Ovary (tissue), 9 donors: ENCODE measurements around the gene INTS7. TPM values are rescaled to one million over a fixed set of nuclear protein-coding genes. Genes with fewer than 3 reads are reported as not detected.

Experiments
- DNase-seq, 5 donors: peaks; one replicate each; pipeline ENCODE4 v3.0.0-alpha.2; 2019 to 2020
- H3K27ac ChIP-seq, 2 donors: fragments of 200-600 bp; one replicate each; pipeline versions ENCODE4 v1.5.1 to v1.8.0; 2019 to 2022
- H3K27me3 ChIP-seq: fragments of 200-600 bp; one replicate; pipeline ENCODE4 v1.8.0; 2022
- H3K36me3 ChIP-seq: fragments of 200-600 bp; sonication (generic); one replicate; pipeline ENCODE4 v1.5.1; 2019
- H3K4me1 ChIP-seq: one replicate; pipeline ENCODE4 v1.8.1; 2013; ENCODE audit warnings: mild to moderate bottlenecking, moderate library complexity; ENCODE audit not compliant: insufficient read depth
- H3K4me3 ChIP-seq: fragments of 200-600 bp; sonication (generic); one replicate; pipeline ENCODE4 v1.5.1; 2017
- H3K9me3 ChIP-seq, 2 donors: fragments of 200-600 bp in 1 of 2; sonication (generic) in 1 of 2; one replicate each; pipeline versions ENCODE4 v1.5.1 to v1.8.1; 2013 to 2019; ENCODE audit warnings: mild to moderate bottlenecking in 1 of 2, moderate library complexity in 1 of 2
- EP300 ChIP-seq: sonication (generic); formaldehyde crosslinking; IDR thresholded peaks from one replicate; pipeline ENCODE4 v1.6.1; 2017; ENCODE audit warnings: antibody characterized with exemption
- POLR2A ChIP-seq: fragments of 450-650 bp; IDR thresholded peaks from one replicate; pipeline ENCODE4 v1.6.1; 2017; ENCODE audit warnings: antibody characterized with exemption, mild to moderate bottlenecking, moderate library complexity
- WGBS, 3 donors: extraction: QIAGEN DNeasy Blood & Tissue Kit in 1 of 3; methylation state at CpG; one replicate each; pipeline versions ENCODE4 v1.1.5 to v1.1.7; 2013 to 2017; 5-methylcytosine and 5-hydroxymethylcytosine counted together
- intact Hi-C, 4 donors: fragments of 100-400 bp; cut with DNase I; formaldehyde crosslinking; loops; one replicate each; pipeline versions ENCODE4 v1.11.0 to v1.15.1; 2022 to 2023
- polyA plus RNA-seq, 2 donors: library from polyadenylated mRNA; stranded (reverse); fragments of 200-250 nt in 1 of 2; fragments of 350-450 nt in 1 of 2; fragmentation: Illumina TruSeq in 1 of 2; extraction: RNeasy Lipid Tissue Mini Kit (QIAGEN cat#74804) in 1 of 2; gene quantifications; one replicate each; pipeline ENCODE4 v1.2.3, GENCODE V29; 2013 to 2014
- total RNA-seq, 7 donors: library from RNA; depleted of rRNA in 2 of 7; stranded (reverse); fragments of >200 nt in 2 of 7; fragmentation: NEBNext Ultra II Directional in 3 of 7; extraction: Animal tissue kit (Norgen Biotek cat#: 25700) in 3 of 7; gene quantifications; one replicate each; pipeline versions ENCODE4 v1.1.0 to v1.2.4, GENCODE V29; 2016 to 2023
- TF ChIP-seq, protein P1 (sequence below), 3 donors: fragments of 450-650 bp in 2 of 3; fragments of 200-600 bp in 1 of 3; IDR thresholded peaks; one replicate each; pipeline versions ENCODE4 v1.5.1 to v1.8.0; 2016 to 2022; ENCODE audit warnings: antibody characterized with exemption in 3 of 3, mild to moderate bottlenecking in 1 of 3
- donor health status: DM: no; HTN: no; CAD: no; lungs with moderate emphysema.
- donor health status: DM: no; HTN: no; CAD: no.
- donor health status: Bipolar disorder and iron deficiency.
- donor health status: DM: yes; HTN: yes; CAD: no.
- donor health status: DM: no; HTN: no; CAD: no.
- donor health status: DM: yes; HTN: yes; CAD: no.

INTS7 gene
- total and polyA plus RNA-seq, 9 donors = 4.0 to 19.1 (median 7.0) TPM

DNA sequence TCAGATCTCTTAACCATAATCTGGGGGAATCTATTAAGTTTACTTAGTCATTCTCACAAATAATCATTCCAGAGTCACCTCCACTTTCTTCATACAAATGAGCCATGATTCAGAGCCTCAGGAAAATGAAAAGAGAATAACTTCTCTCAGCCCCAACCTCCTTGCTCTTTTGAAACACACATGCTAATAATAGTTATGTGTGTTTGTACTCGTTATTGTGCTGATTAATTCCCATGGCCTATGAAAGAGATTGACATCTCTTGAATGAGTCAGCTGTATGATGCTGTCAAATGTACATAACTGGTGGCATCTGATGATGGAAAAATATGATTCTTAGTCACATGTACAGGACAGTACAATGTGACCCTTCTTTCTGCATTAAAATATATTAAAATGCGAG, 41.7 kb upstream of the INTS7 start:
- TF ChIP-seq EP300 = no peak
- intact Hi-C loops = no loop called here
- 80 to 85% (median 81%) methylated on average over 2 of the region's 2 CpGs for WGBS, 3 donors
- Histone ChIP-seq H3K27me3 (no peaks in the 10 kb centered on the region), H3K4me3 (no peak overlapping the region), H3K27ac (no peak overlapping the region), H3K9me3 (no peaks in the 10 kb centered on the region), H3K4me1 (no peaks in the 10 kb centered on the region), H3K36me3 (no peaks in the 10 kb centered on the region)
- DNase-seq = no peak

DNA sequence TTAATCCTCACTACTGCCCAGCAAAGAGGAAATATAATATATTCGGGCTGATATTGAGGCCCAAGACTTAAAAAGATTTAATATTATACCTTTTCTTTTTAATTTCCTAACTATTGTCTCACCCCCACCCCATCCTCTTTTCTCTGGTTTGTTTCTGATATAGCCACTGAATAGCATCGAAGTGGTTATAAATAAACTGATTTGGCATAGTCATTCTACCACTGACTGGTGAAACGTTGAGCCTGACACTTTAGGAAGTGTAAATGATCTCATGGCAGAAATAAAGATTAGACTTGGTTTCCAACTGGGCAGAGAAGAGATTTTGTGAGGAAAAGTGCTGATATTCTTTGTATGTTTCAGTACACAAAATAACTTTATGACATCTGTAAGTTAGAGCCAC, 39.5 kb upstream of the INTS7 start:
- no peak for TF ChIP-seq POLR2A
- no peak for TF ChIP-seq EP300
- TF ChIP-seq, protein P1, sequence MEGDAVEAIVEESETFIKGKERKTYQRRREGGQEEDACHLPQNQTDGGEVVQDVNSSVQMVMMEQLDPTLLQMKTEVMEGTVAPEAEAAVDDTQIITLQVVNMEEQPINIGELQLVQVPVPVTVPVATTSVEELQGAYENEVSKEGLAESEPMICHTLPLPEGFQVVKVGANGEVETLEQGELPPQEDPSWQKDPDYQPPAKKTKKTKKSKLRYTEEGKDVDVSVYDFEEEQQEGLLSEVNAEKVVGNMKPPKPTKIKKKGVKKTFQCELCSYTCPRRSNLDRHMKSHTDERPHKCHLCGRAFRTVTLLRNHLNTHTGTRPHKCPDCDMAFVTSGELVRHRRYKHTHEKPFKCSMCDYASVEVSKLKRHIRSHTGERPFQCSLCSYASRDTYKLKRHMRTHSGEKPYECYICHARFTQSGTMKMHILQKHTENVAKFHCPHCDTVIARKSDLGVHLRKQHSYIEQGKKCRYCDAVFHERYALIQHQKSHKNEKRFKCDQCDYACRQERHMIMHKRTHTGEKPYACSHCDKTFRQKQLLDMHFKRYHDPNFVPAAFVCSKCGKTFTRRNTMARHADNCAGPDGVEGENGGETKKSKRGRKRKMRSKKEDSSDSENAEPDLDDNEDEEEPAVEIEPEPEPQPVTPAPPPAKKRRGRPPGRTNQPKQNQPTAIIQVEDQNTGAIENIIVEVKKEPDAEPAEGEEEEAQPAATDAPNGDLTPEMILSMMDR (IDR thresholded peaks at IDR 0.05) = no peak
- H3K27ac ChIP-seq = no peak overlapping the region
- DNase-seq = no peak
- no peaks in the 10 kb centered on the region for H3K36me3 ChIP-seq
- no peaks in the 10 kb centered on the region for H3K27me3 ChIP-seq
- H3K9me3 ChIP-seq = no peaks in the 10 kb centered on the region
- intact Hi-C loops = loop anchor here in 2 of 4 donors (5.0 kb wide), 1 partner anchor 382 kb away; no protein-coding TSS in a partner anchor
- no peak overlapping the region for H3K4me3 ChIP-seq
- WGBS, 3 donors = 67 to 81% (median 77%) methylated on average over 3 of the region's 3 CpGs
- no peaks in the 10 kb centered on the region for H3K4me1 ChIP-seq

DNA sequence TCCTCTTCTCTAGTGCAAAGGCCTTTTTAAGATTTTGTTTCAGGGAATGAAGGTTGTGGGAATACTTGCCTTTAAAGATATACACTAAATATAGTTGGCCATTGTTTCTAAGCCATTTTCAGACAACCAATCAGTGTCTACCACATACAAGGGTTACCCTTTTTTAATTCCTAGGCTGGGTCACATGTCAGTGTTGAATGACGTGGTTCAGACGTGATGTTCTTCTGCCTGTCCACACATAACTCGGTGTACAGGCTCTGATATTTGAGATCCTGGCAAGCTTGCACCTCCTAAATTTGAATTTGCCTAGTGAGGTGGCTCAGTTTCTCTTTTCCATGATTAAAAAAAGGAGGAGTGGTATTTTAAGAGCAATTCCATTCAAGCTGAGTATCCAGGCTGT, 39.0 kb upstream of the INTS7 start:
- no peaks in the 10 kb centered on the region for H3K4me1 ChIP-seq
- H3K36me3 ChIP-seq = no peaks in the 10 kb centered on the region
- TF ChIP-seq EP300 (no peak), POLR2A (no peak)
- TF ChIP-seq, protein P1 (IDR thresholded peaks at IDR 0.05) = no peak
- H3K27me3 ChIP-seq = no peaks in the 10 kb centered on the region
- intact Hi-C loops = loop anchor here in 2 of 4 donors (5.0 kb wide), 1 partner anchor 383 kb away; no protein-coding TSS in a partner anchor
- DNase-seq = no peak
- no peaks in the 10 kb centered on the region for H3K9me3 ChIP-seq
- 91 to 94% (median 93%) methylated on average over 3 of the region's 3 CpGs for WGBS, 3 donors
- H3K27ac ChIP-seq = no peak overlapping the region
- H3K4me3 ChIP-seq = no peak overlapping the region

DNA sequence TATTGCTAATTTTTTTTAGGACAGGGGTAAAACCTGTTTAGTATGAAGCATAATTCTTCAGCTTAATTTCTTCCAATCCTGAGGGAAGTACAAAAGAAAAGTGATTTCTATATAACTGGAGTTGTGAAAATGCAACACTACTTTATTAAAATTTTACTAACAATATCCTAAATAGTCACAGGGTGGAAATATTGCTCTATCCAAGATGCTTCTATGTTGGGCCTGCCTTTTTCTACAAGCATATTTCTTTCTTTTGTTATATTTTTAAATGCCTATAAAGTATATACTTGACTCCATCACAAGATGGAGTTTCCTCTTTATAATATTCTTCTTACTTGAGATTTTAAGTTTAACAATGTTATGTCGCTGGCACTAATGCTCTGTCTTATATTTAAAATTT, 38.1 kb upstream of the INTS7 start:
- 93 to 98% (median 96%) methylated on average over 1 of the region's 1 CpG for WGBS, 3 donors
- Histone ChIP-seq H3K4me1 (no peaks in the 10 kb centered on the region), H3K4me3 (no peak overlapping the region), H3K9me3 (no peaks in the 10 kb centered on the region), H3K27ac (no peak overlapping the region), H3K36me3 (no peaks in the 10 kb centered on the region), H3K27me3 (no peaks in the 10 kb centered on the region)
- intact Hi-C loops = loop anchor here in 2 of 4 donors (5.0 kb wide), 1 partner anchor 384 kb away; no protein-coding TSS in a partner anchor
- TF ChIP-seq, protein P1 (IDR thresholded peaks at IDR 0.05) = no peak
- TF ChIP-seq POLR2A (no peak), EP300 (no peak)
- no peak for DNase-seq

DNA sequence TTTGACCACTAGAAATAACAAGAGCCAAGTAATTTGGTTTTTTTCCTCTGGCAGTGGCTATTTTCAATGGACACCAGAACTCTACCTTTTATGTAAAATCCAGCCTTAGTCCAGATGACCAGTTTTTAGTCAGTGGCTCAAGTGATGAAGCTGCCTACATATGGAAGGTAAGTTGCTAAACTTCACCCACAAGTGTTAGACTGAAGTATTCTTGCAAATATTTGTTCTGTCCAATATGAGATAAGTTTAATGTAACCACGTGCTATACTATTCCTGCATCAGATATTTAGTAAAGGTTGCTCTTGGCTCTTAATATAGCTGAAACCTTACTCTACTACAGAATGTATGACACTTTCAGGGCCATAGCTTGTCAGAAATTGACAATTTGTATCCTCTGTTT, 36.7 kb upstream of the INTS7 start:
- Histone ChIP-seq H3K4me3 (no peak overlapping the region), H3K27ac (no peak overlapping the region), H3K27me3 (no peaks in the 10 kb centered on the region), H3K9me3 (no peaks in the 10 kb centered on the region), H3K4me1 (no peaks in the 10 kb centered on the region), H3K36me3 (no peaks in the 10 kb centered on the region)
- DNase-seq = no peak
- no peak for TF ChIP-seq POLR2A
- TF ChIP-seq, protein P1 (IDR thresholded peaks at IDR 0.05) = no peak
- 77 to 100% (median 88%) methylated on average over 1 of the region's 1 CpG for WGBS, 3 donors
- intact Hi-C loops = loop anchor here in 2 of 4 donors (5.0 kb wide), 1 partner anchor 385 kb away; no protein-coding TSS in a partner anchor
